ENCODE measurements around the gene CHRNA4. TPM values are rescaled to one million over a fixed set of nuclear protein-coding genes. Genes with fewer than 3 reads are reported as not detected.

The CHRNA4 gene
- polyA plus RNA-seq, 1 donor from 2014 or later: not detected

GRCh38 chr20:63356511-63356910 is 4.6 kb downstream of the CHRNA4 start:
- Mint-ChIP-seq H3K36me3 (no peaks in the 10 kb centered on the region), H3K27me3 (peaks cover 6% of the 10 kb centered on the region), H3K27ac (no peak overlapping the region), H3K4me1 (no peaks in the 10 kb centered on the region), H3K9me3 (no peaks in the 10 kb centered on the region), H3K4me3 (no peak overlapping the region)

- H3K27me3 Mint-ChIP-seq: peaks cover 6% of the 10 kb centered on the region
- H3K9me3 Mint-ChIP-seq: no peaks in the 10 kb centered on the region
- H3K4me1 Mint-ChIP-seq: no peaks in the 10 kb centered on the region
- no peak overlapping the region for H3K4me3 Mint-ChIP-seq
- no peaks in the 10 kb centered on the region for H3K36me3 Mint-ChIP-seq
- no peak overlapping the region for H3K27ac Mint-ChIP-seq
Observed at GRCh38 chr20:63355781-63356295, 5.3 kb downstream of the CHRNA4 start.

- Mint-ChIP-seq H3K27me3 (peaks cover 3% of the 10 kb centered on the region), H3K4me3 (no peak overlapping the region), H3K36me3 (no peaks in the 10 kb centered on the region), H3K27ac (no peak overlapping the region), H3K4me1 (no peaks in the 10 kb centered on the region), H3K9me3 (peaks cover 0 to 4% (median 0%) of the 10 kb centered on the region in 3 donors)
Observed at GRCh38 chr20:63354636-63355350, 6.4 kb downstream of the CHRNA4 start.

- no peak overlapping the region for H3K4me3 Mint-ChIP-seq
- no peaks in the 10 kb centered on the region for H3K36me3 Mint-ChIP-seq
- peaks cover 0 to 4% (median 0%) of the 10 kb centered on the region in 3 donors for H3K9me3 Mint-ChIP-seq
- no peaks in the 10 kb centered on the region for H3K4me1 Mint-ChIP-seq
- H3K27ac Mint-ChIP-seq: no peak overlapping the region
- H3K27me3 Mint-ChIP-seq: no peaks in the 10 kb centered on the region
Observed at GRCh38 chr20:63352811-63353221, 8.3 kb downstream of the CHRNA4 start.

GRCh38 chr20:63351811-63352591 is 9.1 kb downstream of the CHRNA4 start:
- Mint-ChIP-seq H3K27ac (no peak overlapping the region), H3K4me3 (no peak overlapping the region), H3K9me3 (peaks cover 0 to 4% (median 0%) of the 10 kb centered on the region in 3 donors), H3K27me3 (no peaks in the 10 kb centered on the region), H3K4me1 (no peaks in the 10 kb centered on the region), H3K36me3 (no peaks in the 10 kb centered on the region)

- Mint-ChIP-seq H3K9me3 (peaks cover 0 to 4% (median 0%) of the 10 kb centered on the region in 3 donors), H3K36me3 (no peaks in the 10 kb centered on the region), H3K4me1 (no peaks in the 10 kb centered on the region), H3K27ac (no peak overlapping the region), H3K27me3 (no peaks in the 10 kb centered on the region), H3K4me3 (no peak overlapping the region)
Observed at GRCh38 chr20:63351326-63351700, 9.8 kb downstream of the CHRNA4 start.

GRCh38 chr20:63350597-63351325 is 10.4 kb downstream of the CHRNA4 start:
- H3K9me3 Mint-ChIP-seq: peaks cover 0 to 4% (median 0%) of the 10 kb centered on the region in 3 donors
- peak overlapping the region in 1 of 3 donors; percentile 83 for H3K27ac Mint-ChIP-seq
- no peaks in the 10 kb centered on the region for H3K4me1 Mint-ChIP-seq
- H3K4me3 Mint-ChIP-seq: no peak overlapping the region
- H3K36me3 Mint-ChIP-seq: no peaks in the 10 kb centered on the region
- no peaks in the 10 kb centered on the region for H3K27me3 Mint-ChIP-seq

- Mint-ChIP-seq H3K4me1 (no peaks in the 10 kb centered on the region), H3K4me3 (no peak overlapping the region), H3K9me3 (peaks cover 0 to 4% (median 0%) of the 10 kb centered on the region in 3 donors), H3K36me3 (no peaks in the 10 kb centered on the region), H3K27me3 (no peaks in the 10 kb centered on the region), H3K27ac (peak overlapping the region in 1 of 3 donors; percentile 83)
Observed at GRCh38 chr20:63350196-63350595, 11.0 kb downstream of the CHRNA4 start.

- Mint-ChIP-seq H3K4me3 (no peak overlapping the region), H3K4me1 (no peaks in the 10 kb centered on the region), H3K9me3 (peaks cover 0 to 4% (median 0%) of the 10 kb centered on the region in 3 donors), H3K27me3 (no peaks in the 10 kb centered on the region), H3K36me3 (no peaks in the 10 kb centered on the region), H3K27ac (no peak overlapping the region)
Observed at GRCh38 chr20:63349516-63349895, 11.6 kb downstream of the CHRNA4 start.

- Mint-ChIP-seq H3K27me3 (no peaks in the 10 kb centered on the region), H3K4me3 (no peak overlapping the region), H3K9me3 (peaks cover 0 to 4% (median 0%) of the 10 kb centered on the region in 3 donors), H3K4me1 (no peaks in the 10 kb centered on the region), H3K27ac (no peak overlapping the region), H3K36me3 (peaks cover under 1% of the 10 kb centered on the region)
Observed at GRCh38 chr20:63348828-63349515, 12.2 kb downstream of the CHRNA4 start.

- Mint-ChIP-seq H3K4me3 (no peak overlapping the region), H3K9me3 (peaks cover 0 to 4% (median 0%) of the 10 kb centered on the region in 3 donors), H3K36me3 (peaks cover 1% of the 10 kb centered on the region), H3K27ac (no peak overlapping the region), H3K27me3 (peaks cover 2% of the 10 kb centered on the region), H3K4me1 (no peaks in the 10 kb centered on the region)
Observed at GRCh38 chr20:63347950-63348827, 13.0 kb downstream of the CHRNA4 start.

- Mint-ChIP-seq H3K27me3 (peaks cover 5% of the 10 kb centered on the region), H3K36me3 (peaks cover 1% of the 10 kb centered on the region), H3K9me3 (peaks cover 0 to 4% (median 0%) of the 10 kb centered on the region in 3 donors), H3K4me3 (no peak overlapping the region), H3K27ac (no peak overlapping the region), H3K4me1 (no peaks in the 10 kb centered on the region)
Observed at GRCh38 chr20:63347081-63347741, 13.9 kb downstream of the CHRNA4 start.
